Measurements from ENCODE around the gene TNFRSF14. TPM values are rescaled to one million over a fixed set of nuclear protein-coding genes. Genes with fewer than 3 reads are reported as not detected.

Gene TNFRSF14
- total RNA-seq, 1 donor from 2014 or later: 141 TPM

GRCh38 chr1:2554621-2555387 lies 1.4 kb upstream of the TNFRSF14 start:
- Histone ChIP-seq H3K27me3 (no peaks in the 10 kb centered on the region), H3K27ac (peak overlapping the region; percentile 69 to 83), H3K9me3 (no peaks in the 10 kb centered on the region), H3K4me1 (peaks cover 0 to 16% of the 10 kb centered on the region in 2 donors), H3K36me3 (peaks cover 0 to under 1% of the 10 kb centered on the region in 2 donors), H3K4me3 (peak overlapping the region in 1 of 2 donors; percentile 72)
- peak in 1 of 2 donors; percentile 63 for DNase-seq (ENCODE audit: low spot score in 2 of 2)
- intact Hi-C loops (cut with DNase I): no loop called here
- TF ChIP-seq, protein P1, sequence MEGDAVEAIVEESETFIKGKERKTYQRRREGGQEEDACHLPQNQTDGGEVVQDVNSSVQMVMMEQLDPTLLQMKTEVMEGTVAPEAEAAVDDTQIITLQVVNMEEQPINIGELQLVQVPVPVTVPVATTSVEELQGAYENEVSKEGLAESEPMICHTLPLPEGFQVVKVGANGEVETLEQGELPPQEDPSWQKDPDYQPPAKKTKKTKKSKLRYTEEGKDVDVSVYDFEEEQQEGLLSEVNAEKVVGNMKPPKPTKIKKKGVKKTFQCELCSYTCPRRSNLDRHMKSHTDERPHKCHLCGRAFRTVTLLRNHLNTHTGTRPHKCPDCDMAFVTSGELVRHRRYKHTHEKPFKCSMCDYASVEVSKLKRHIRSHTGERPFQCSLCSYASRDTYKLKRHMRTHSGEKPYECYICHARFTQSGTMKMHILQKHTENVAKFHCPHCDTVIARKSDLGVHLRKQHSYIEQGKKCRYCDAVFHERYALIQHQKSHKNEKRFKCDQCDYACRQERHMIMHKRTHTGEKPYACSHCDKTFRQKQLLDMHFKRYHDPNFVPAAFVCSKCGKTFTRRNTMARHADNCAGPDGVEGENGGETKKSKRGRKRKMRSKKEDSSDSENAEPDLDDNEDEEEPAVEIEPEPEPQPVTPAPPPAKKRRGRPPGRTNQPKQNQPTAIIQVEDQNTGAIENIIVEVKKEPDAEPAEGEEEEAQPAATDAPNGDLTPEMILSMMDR (IDR thresholded peaks at IDR 0.05): no peak

- Histone ChIP-seq H3K36me3 (peaks cover 0 to 4% of the 10 kb centered on the region in 2 donors), H3K9me3 (no peaks in the 10 kb centered on the region), H3K4me3 (peak overlapping the region; percentile 71 to 72), H3K27me3 (no peaks in the 10 kb centered on the region), H3K4me1 (peaks cover 0 to 16% of the 10 kb centered on the region in 2 donors), H3K27ac (peak overlapping the region; percentile 69 to 83)
- intact Hi-C loops (cut with DNase I): no loop called here
- peak; percentile 78 to 90 for DNase-seq (ENCODE audit: low spot score in 2 of 2)
- TF ChIP-seq, protein P1 (IDR thresholded peaks at IDR 0.05): no peak
Observed at GRCh38 chr1:2555634-2556276, 416 bp upstream of the TNFRSF14 start.

DNA sequence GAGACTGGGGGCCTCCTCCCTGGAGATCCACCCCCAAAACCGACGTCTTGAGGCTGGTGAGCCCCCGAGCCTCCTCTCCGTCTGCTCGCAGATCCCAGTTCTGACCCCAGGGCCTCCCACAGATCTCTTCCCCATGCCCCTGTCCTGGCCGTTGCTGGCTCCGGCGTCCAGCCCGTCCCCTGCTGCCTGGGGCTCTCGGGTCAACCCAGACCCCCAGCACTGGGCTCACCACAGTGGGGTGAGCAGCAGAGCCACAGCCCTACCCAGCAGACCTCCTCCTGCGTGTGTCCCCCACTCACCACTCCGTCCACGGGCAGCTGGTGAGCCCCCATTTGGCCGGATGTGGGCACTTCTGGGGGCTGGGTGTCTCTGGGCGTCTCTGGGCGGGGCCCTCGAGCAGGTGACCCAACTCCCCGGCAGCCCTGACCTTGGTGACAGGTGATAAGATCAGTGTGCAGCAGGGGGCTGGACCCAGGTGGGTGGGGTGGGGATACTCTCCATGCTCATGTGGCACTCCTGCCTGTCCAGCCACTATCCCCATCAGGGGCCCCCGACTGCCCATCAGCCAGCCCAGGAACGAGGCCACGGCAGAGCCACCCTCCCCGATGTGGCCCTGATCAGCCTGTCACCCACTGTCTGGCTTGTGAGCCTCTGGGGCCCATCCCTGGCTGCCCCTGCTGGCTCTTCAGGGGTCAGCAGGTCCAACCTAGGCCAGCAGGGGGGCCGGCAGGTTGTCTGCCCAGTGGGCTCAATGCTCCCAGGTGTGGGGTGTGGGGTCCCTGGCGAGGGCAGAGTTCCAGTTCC lies 709 bp downstream of the TNFRSF14 start:
- TF ChIP-seq, protein P1 (IDR thresholded peaks at IDR 0.05): no peak
- H3K27me3 ChIP-seq: no peaks in the 10 kb centered on the region
- peak overlapping the region; percentile 69 to 83 for H3K27ac ChIP-seq
- peaks cover 0 to 6% of the 10 kb centered on the region in 2 donors for H3K36me3 ChIP-seq
- peak in 1 of 2 donors; percentile 67 for DNase-seq (ENCODE audit: low spot score in 2 of 2)
- peak overlapping the region; percentile 71 to 72 for H3K4me3 ChIP-seq
- H3K9me3 ChIP-seq: no peaks in the 10 kb centered on the region
- intact Hi-C loops (cut with DNase I): no loop called here
- peaks cover 0 to 16% of the 10 kb centered on the region in 2 donors for H3K4me1 ChIP-seq

DNA sequence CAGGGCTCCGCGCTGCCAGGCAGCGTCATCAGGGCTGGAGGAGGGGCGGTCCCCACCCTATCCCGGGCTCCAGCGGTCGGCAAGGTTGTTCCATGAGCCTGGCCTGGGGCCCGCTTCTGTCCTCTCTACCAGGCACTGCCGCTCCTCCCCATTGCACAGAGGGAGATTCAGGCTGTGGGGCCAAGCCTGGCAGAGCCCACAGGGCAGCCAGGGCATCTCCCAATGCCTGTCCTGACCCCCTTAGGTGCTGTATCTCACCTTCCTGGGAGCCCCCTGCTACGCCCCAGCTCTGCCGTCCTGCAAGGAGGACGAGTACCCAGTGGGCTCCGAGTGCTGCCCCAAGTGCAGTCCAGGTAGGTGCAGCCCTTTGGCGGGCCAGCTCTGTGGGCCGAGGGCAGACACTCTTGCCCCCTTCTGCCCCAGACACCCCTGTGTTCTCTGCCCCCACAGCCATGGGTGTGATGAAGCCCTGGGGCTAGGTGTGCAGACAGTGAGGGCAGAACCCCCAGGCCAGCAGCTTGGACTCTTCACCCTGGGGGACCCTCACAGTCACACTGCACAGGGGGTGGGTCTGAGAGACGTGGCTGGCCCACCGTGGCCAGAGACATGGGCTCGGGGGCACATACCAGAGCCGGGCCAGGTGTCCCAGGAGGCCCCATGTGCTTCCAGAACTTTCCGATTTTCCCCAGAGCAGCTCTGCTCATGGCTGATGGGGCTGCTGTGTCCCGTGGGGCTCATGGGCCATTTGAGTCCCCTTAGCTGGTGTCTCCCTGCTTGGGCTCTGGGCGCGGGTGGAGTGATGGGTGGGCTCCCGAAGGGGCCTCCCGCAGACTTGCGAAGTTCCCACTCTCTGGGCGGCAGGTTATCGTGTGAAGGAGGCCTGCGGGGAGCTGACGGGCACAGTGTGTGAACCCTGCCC lies 1.6 kb downstream of the TNFRSF14 start:
- no peaks in the 10 kb centered on the region for H3K27me3 ChIP-seq
- peak overlapping the region; percentile 71 to 72 for H3K4me3 ChIP-seq
- peaks cover 0 to 10% of the 10 kb centered on the region in 2 donors for H3K36me3 ChIP-seq
- H3K9me3 ChIP-seq: no peaks in the 10 kb centered on the region
- no peak for DNase-seq (ENCODE audit: low spot score in 2 of 2)
- H3K4me1 ChIP-seq: peaks cover 0 to 16% of the 10 kb centered on the region in 2 donors
- intact Hi-C loops (cut with DNase I): no loop called here
- TF ChIP-seq, protein P1 (IDR thresholded peaks at IDR 0.05): no peak
- H3K27ac ChIP-seq: peak overlapping the region; percentile 69 to 83

- TF ChIP-seq, protein P1 (IDR thresholded peaks at IDR 0.05): no peak
- DNase-seq (ENCODE audit: low spot score in 2 of 2): no peak
- H3K4me3 ChIP-seq: no peak overlapping the region
- no peaks in the 10 kb centered on the region for H3K9me3 ChIP-seq
- H3K4me1 ChIP-seq: peaks cover 0 to 16% of the 10 kb centered on the region in 2 donors
- intact Hi-C loops (cut with DNase I): no loop called here
- H3K36me3 ChIP-seq: peaks cover 0 to 10% of the 10 kb centered on the region in 2 donors
- no peaks in the 10 kb centered on the region for H3K27me3 ChIP-seq
- no peak overlapping the region for H3K27ac ChIP-seq
Observed at GRCh38 chr1:2558420-2558819, 2.2 kb downstream of the TNFRSF14 start.

Data from ascending aorta (tissue), 2 donors.